Psoas muscle (tissue), 8 donors: ENCODE results near the gene TNS3. TPM values are rescaled to one million over a fixed set of nuclear protein-coding genes. Genes with fewer than 3 reads are reported as not detected.

ENCODE experiments used
- ATAC-seq, 4 donors: fragments of 200-7000 bp; cut with Tn5 transposase; one replicate each; pipeline ENCODE4 v1.9.1; 2020; ENCODE audit warnings: moderate library complexity in 3 of 4, mild to moderate bottlenecking in 2 of 4
- DNase-seq, 2 donors: peaks; one replicate each; pipeline ENCODE4 v3.0.0-alpha.2; 2020
- H3K27ac ChIP-seq: fragments of 200-600 bp; one replicate; pipeline ENCODE4 v1.8.0; 2022
- H3K27me3 ChIP-seq, 3 donors: fragments of 200-600 bp in 1 of 3; one replicate each; pipeline versions ENCODE4 v1.6.1 to v1.8.0; 2013 to 2022; ENCODE audit warnings: low read length in 2 of 3, mild to moderate bottlenecking in 2 of 3, moderate library complexity in 1 of 3; ENCODE audit not compliant: insufficient read depth in 3 of 3
- H3K36me3 ChIP-seq, 2 donors: fragments of 200-600 bp in 1 of 2; one replicate each; pipeline versions ENCODE4 v1.6.1 to v1.8.0; 2013 to 2022; ENCODE audit warnings: low read depth in 1 of 2, mild to moderate bottlenecking in 1 of 2, moderate library complexity in 1 of 2; ENCODE audit not compliant: insufficient read depth in 1 of 2
- H3K4me1 ChIP-seq: fragments of 200-600 bp; one replicate; pipeline ENCODE4 v1.8.0; 2022
- H3K4me3 ChIP-seq: fragments of 200-600 bp; one replicate; pipeline ENCODE4 v1.8.0; 2022; ENCODE audit warnings: mild to moderate bottlenecking
- H3K9me3 ChIP-seq: fragments of 200-600 bp; one replicate; pipeline ENCODE4 v1.8.0; 2022
- CTCF ChIP-seq: fragments of 200-600 bp; IDR thresholded peaks from one replicate; pipeline ENCODE4 v1.8.0; 2022; ENCODE audit warnings: antibody characterized with exemption
- WGBS, 3 donors: extraction: QIAGEN DNeasy Blood & Tissue Kit; methylation state at CpG; one replicate each; pipeline versions ENCODE4 v1.1.6 to v1.1.7; 2013; 5-methylcytosine and 5-hydroxymethylcytosine counted together
- intact Hi-C, 2 donors: fragments of 100-400 bp; cut with DNase I; formaldehyde crosslinking; loops; one replicate each; pipeline versions ENCODE4 v1.11.0 to v1.14.2; 2022
- polyA plus RNA-seq, 3 donors: library from polyadenylated mRNA; stranded (reverse); fragments of 200-250 nt; gene quantifications; one replicate each; pipeline ENCODE4 v1.2.3, GENCODE V29; 2013
- total RNA-seq, 4 donors: library from RNA; stranded (reverse); fragmentation: NEBNext Ultra II Directional in 2 of 4; extraction: Animal tissue kit (Norgen Biotek cat#: 25700) in 2 of 4; gene quantifications; one replicate each; pipeline versions ENCODE4 v1.2.1 to v1.2.4, GENCODE V29; 2021 to 2023
- donor health status: healthy with polysubstance abuse.
- donor health status: DM: no; HTN: no; CAD: no; lungs with moderate emphysema.
- donor health status: Bipolar disorder and iron deficiency.
- donor health status: healthy.
- donor health status: DM: yes; HTN: yes; CAD: no.
- donor health status: DM: no; HTN: no; CAD: no.
- donor health status: DM: no; HTN: no; CAD: no.
- donor health status: DM: yes; HTN: yes; CAD: no.

The TNS3 gene
- total and polyA plus RNA-seq, 7 donors, result 11.5 to 75.3 (median 35.0) TPM

- Histone ChIP-seq H3K27me3 (no peaks in the 10 kb centered on the region), H3K4me3 (no peak overlapping the region), H3K4me1 (peaks cover 23% of the 10 kb centered on the region), H3K36me3 (peaks cover 0 to 15% of the 10 kb centered on the region in 2 donors), H3K27ac (peak overlapping the region; percentile 77), H3K9me3 (no peaks in the 10 kb centered on the region)
- no peak for TF ChIP-seq CTCF
- DNase-seq (no peak), ATAC-seq (no peak)
- WGBS, 3 donors, result 86 to 94% (median 89%) methylated on average over 1 of the region's 1 CpG
- intact Hi-C loops, result loop anchor here in 1 of 2 donors (5.0 kb wide), 2 partner anchors 34 to 46 kb away; no protein-coding TSS in a partner anchor
Observed at GRCh38 chr7:47338026-47338425, 243.9 kb downstream of the TNS3 start.

- Histone ChIP-seq H3K9me3 (no peaks in the 10 kb centered on the region), H3K4me1 (peaks cover 28% of the 10 kb centered on the region), H3K27me3 (no peaks in the 10 kb centered on the region), H3K4me3 (no peak overlapping the region), H3K36me3 (peaks cover 0 to 10% of the 10 kb centered on the region in 2 donors), H3K27ac (peak overlapping the region; percentile 77)
- ATAC-seq (peak; percentile 29 to 76 (median 63)), DNase-seq (no peak)
- TF ChIP-seq CTCF, result no peak
- 22 to 46% (median 30%) methylated on average over 3 of the region's 3 CpGs for WGBS, 3 donors
- intact Hi-C loops, result loop anchor here in 1 of 2 donors (5.0 kb wide), 2 partner anchors 35 to 45 kb away; no protein-coding TSS in a partner anchor
Observed at GRCh38 chr7:47337531-47337930, 244.4 kb downstream of the TNS3 start.

- no peak overlapping the region for H3K4me3 ChIP-seq
- peak; percentile 65 to 74 (median 70) for ATAC-seq
- TF ChIP-seq CTCF, result no peak
- H3K9me3 ChIP-seq, result no peaks in the 10 kb centered on the region
- no peaks in the 10 kb centered on the region for H3K27me3 ChIP-seq
- H3K36me3 ChIP-seq, result peaks cover 0 to 2% of the 10 kb centered on the region in 2 donors
- intact Hi-C loops, result loop anchor here in 1 of 2 donors (5.0 kb wide), 2 partner anchors 36 to 44 kb away; no protein-coding TSS in a partner anchor
- H3K4me1 ChIP-seq, result peaks cover 28% of the 10 kb centered on the region
- WGBS, 3 donors, result 35 to 57% (median 41%) methylated on average over 12 of the region's 12 CpGs
- no peak for DNase-seq
- H3K27ac ChIP-seq, result peak overlapping the region; percentile 77
Observed at GRCh38 chr7:47336472-47337425, 245.2 kb downstream of the TNS3 start.

GRCh38 chr7:47335557-47336471 lies 246.1 kb downstream of the TNS3 start:
- H3K27me3 ChIP-seq, result no peaks in the 10 kb centered on the region
- H3K27ac ChIP-seq, result peak overlapping the region; percentile 77
- no peak overlapping the region for H3K4me3 ChIP-seq
- DNase-seq (peak; percentile 58 to 79), ATAC-seq (peak; percentile 88 to 93 (median 90))
- peaks cover 32% of the 10 kb centered on the region for H3K4me1 ChIP-seq
- H3K36me3 ChIP-seq, result no peaks in the 10 kb centered on the region
- no peaks in the 10 kb centered on the region for H3K9me3 ChIP-seq
- TF ChIP-seq CTCF, result no peak
- intact Hi-C loops, result loop anchor here in 1 of 2 donors (5.0 kb wide), 2 partner anchors 36 to 44 kb away; no protein-coding TSS in a partner anchor
- 38 to 55% (median 44%) methylated on average over 10 of the region's 10 CpGs for WGBS, 3 donors
